Stimulated activated CD8-positive, alpha-beta memory T cell treated with anti-CD3 and anti-CD28 coated beads, Interleukin-12 subunit alpha, Interleukin-12 subunit beta, amount 100 ng/mL, for 4 hours (primary cell): ENCODE results near the gene SDCBP2.
"Not testable (repeated sequence)": the region's sequence is repeated elsewhere in the genome, so short reads cannot be mapped to it uniquely, and the experiment has no call there.

Source experiments
- DNase-seq: peaks from one replicate; pipeline ENCODE4 v3.0.0-alpha.2; 2020; ENCODE audit warnings: low read depth

The SDCBP2 gene

GRCh38 chr20:1357921-1358671 is 29.2 kb upstream of the SDCBP2 start:
- DNase-seq, result no peak

- DNase-seq, result no peak
These were observed 25.0 kb upstream of the SDCBP2 start for GRCh38 chr20:1353956-1354355.

- DNase-seq, result no peak
These were observed 17.5 kb upstream of the SDCBP2 start for GRCh38 chr20:1346315-1346969.

DNA sequence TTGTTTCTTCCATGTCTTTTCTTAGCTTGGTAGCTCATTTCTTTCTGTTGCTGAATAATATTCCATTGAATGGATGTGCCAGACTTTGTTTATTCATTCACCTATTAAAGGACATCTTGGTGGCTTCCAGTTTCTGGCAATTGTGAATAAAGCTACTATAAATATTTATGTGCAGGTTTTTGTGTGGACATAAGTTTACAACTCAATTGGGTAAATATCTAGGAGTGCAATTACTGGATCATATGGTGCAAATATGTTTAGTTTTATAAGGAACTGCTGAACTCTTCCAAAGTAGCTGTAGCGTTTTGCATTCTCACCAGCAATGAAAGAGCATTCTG is 16.8 kb upstream of the SDCBP2 start:
- DNase-seq, result no peak

DNA sequence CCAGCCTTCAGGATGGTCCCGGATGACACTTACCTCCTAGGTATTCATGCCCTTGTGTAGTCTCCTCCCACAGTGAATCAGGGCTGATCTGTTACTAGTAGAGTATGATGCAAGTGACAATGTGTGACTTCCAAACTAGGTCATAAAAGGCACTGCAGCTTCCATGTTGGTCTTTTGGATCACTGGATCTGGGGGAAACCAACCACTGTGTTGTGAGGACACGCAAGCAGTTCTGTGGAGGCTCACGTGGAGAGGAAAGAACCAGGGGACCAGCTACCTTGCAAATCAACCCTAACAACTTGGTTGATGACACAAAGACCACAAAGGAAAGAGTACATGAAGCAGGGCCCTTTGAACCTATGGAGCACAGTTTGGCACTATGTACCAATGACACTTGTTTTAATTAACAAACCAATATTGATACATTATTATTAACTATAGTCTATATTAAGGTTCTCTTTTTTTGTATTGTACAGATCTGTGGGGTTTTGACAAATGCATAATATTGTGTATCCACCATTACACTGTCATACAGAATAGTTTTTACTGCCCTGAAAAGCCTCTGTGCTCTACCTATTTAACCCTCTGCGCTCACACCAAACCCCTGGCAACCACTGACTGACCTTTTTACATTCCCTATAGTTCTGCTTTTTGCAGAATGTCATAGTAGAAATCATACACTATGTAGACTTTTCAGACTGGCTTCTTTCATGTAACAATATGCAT is 16.3 kb upstream of the SDCBP2 start:
- DNase-seq, result no peak

GRCh38 chr20:1343446-1344124 is 14.6 kb upstream of the SDCBP2 start:
- not testable (repeated sequence) for DNase-seq

- DNase-seq, result no peak
These were observed 12.8 kb upstream of the SDCBP2 start for GRCh38 chr20:1341561-1342265.

- DNase-seq, result no peak
These were observed 9.9 kb upstream of the SDCBP2 start for GRCh38 chr20:1338801-1339200.

- DNase-seq, result no peak
These were observed 9.2 kb upstream of the SDCBP2 start for GRCh38 chr20:1338096-1338495.

GRCh38 chr20:1337441-1337840 is 8.5 kb upstream of the SDCBP2 start:
- no peak for DNase-seq

- no peak for DNase-seq
These were observed 7.9 kb upstream of the SDCBP2 start for GRCh38 chr20:1336699-1337367.

- DNase-seq, result no peak
These were observed 7.2 kb upstream of the SDCBP2 start for GRCh38 chr20:1335961-1336698.

DNA sequence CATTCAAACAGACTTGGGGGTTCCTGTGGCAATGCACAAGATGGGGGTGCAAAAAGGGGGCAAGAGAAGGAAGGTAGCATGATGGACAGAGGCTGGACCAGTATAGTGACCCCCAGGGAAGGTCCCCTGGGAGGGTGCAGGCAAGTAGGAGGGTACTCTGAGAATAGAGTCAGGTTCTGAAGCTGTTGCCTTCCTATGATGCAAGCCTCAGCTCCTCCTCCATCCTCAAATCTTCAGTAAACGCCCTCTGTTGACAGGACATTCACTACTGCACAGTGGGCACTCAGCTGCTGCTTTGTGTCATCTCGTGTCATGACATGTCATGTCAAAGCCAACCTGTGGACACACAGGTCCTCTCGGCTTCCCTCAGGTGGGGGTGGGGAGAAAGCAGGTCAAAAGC is 5.8 kb upstream of the SDCBP2 start:
- DNase-seq, result no peak

- no peak for DNase-seq
These were observed 5.4 kb upstream of the SDCBP2 start for GRCh38 chr20:1334370-1334731.

- DNase-seq, result no peak
These were observed 4.8 kb upstream of the SDCBP2 start for GRCh38 chr20:1333462-1334369.

DNA sequence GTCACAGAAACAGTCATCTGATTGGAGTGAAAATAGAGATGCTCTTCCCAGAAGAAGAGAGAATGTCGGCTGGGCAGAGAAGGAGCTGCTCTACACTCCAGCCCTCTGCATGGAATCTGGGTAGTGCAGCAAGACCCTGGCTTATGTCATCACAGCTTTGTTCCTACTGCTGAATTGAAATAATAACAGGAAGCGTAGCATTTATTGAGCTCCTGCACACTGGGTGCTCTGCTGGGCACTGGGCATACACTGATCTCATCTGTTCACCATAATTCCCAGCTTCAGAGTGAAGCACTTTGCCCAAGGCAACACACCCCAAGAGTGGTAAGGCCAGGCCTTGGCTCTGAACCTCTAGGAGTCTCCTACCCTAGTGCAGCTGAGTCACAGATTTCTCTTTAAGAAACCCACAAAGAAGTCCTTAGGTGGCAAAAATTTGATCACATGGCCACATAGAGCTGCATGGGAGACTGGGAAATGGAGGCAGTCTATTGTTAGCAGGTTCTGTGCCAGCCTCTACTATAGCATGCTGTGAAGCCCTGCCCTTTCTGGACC is 3.9 kb upstream of the SDCBP2 start:
- no peak for DNase-seq

- DNase-seq, result no peak
These were observed 3.0 kb upstream of the SDCBP2 start for GRCh38 chr20:1331801-1332453.

DNA sequence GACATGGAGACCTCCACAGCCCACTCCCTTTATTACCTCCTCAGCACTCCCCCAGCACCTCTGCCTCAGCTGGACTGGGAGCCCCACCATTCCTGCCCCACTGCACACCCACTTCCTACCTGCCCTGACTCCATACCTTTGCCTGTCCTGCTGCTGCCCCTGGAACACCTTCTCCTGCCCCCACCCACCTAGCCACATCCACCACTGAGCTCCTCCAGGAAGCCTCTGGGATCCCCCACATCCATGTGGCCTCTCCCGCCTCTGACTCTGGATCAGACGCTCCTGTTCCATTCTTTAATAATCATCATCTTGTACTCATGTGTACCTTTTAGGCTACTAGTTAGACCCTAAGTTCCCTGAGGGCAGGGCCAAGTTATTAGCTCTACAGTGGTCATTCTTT is 2.2 kb upstream of the SDCBP2 start:
- no peak for DNase-seq
